ENCODE results near the gene PITPNM3. TPM values are rescaled to one million over a fixed set of nuclear protein-coding genes. Genes with fewer than 3 reads are reported as not detected.
A peak's percentile ranks its signal among the peaks of the same experiment; 100 is the strongest.

Gene PITPNM3
- total RNA-seq, 1 donor from 2014 or later, result 4.3 TPM

DNA sequence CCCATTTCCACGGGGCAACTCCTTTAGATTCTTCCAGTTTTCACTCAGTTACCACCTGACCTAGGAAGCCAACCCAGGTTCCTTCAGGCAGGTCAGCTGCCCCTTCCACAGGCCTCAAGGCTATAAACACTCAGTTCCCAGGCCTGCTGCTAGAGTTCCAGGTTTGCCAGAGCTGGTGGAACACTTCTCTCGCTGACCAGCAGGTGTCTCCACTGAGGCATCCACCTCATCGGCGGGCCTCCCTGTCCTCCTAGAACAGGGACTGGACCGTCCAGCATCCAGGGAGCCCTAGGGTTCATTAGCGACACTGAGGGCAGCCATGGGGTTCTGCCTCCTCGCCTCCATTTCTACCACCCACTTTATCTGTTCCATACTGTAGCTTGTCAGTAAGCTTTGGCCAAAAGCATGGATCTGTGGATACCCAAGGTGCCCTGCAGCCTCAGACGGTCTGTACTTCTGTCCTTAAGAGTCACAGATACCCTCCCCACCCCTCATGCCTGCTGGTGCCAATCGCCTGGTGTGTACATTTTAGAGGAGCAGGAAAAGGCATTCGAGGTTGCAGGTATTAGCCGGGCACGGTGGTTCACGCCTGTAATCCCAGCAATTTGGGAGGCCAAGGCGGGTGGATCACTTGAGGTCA, 83.1 kb downstream of the PITPNM3 start:
- intact Hi-C loops (cut with DNase I), result no loop called here
- DNase-seq (ENCODE audit: low spot score), result peak; percentile 86
- peak; percentile 70 for ATAC-seq

DNA sequence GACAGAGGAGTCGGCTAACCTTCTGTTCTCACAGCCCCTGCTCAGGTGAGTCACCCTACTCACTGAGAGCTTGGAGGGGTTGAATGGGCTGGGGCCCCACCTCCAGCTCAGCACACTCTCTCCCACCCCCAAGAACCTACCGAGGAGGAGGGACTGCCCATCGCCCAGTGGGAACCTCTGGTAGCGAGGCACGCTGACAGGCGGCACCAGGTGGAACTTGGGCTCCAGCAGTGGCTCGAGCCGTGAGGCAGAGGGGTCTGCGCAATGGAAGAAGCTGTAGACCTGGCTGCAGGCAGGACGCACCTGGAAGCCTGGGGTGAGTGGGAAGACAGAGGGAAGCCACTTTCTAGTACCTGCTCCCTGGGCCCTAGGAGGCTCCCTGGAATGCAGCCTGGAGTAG, 83.8 kb downstream of the PITPNM3 start:
- no peak for DNase-seq (ENCODE audit: low spot score)
- intact Hi-C loops (cut with DNase I), result no loop called here
- ATAC-seq, result no peak

DNA sequence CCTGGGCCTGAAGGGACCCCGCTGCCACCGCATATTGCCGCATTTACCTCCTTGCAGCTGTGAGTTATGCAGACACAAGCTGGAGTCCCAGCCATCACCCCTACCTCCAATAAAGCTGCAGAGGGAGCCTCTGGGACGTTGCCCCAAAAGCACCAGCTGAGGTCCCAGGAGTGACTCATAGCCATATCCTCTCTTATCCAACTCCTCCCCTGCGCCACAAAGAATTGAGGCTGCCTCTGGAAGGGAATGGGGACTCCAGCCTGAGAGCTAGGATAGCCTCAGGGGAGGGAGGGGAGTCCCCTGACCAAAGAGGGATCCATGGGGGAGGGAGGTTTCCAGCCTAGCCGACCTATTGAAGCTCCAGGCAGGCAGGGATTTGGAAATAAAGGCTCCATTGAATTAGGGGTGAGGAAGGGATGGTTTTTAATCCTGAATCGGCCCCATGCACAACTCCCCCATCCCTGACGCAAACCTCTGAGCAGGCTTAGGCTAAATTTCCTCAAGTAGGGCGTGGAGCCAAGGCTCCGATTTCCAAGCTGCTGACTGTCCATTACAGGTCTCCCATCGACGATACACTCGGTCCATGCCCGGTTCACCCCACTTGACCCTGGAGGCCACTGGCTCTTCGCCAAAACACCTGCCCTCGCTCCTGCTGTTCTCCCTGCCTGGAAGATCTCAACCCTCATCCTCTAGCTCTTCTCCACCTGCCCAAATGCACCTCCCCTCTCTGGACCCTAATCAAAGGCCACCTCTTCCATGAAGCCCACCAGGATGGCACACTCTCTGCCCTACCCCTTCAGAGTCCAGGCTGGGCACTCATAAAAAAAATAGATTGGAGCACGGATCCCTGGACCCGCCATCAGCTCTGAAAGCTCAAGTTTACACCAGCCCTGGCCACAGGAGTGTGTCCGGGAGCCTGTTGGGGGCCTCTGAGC, 84.6 kb downstream of the PITPNM3 start:
- intact Hi-C loops (cut with DNase I), result no loop called here
- no peak for ATAC-seq
- DNase-seq (ENCODE audit: low spot score), result no peak

DNA sequence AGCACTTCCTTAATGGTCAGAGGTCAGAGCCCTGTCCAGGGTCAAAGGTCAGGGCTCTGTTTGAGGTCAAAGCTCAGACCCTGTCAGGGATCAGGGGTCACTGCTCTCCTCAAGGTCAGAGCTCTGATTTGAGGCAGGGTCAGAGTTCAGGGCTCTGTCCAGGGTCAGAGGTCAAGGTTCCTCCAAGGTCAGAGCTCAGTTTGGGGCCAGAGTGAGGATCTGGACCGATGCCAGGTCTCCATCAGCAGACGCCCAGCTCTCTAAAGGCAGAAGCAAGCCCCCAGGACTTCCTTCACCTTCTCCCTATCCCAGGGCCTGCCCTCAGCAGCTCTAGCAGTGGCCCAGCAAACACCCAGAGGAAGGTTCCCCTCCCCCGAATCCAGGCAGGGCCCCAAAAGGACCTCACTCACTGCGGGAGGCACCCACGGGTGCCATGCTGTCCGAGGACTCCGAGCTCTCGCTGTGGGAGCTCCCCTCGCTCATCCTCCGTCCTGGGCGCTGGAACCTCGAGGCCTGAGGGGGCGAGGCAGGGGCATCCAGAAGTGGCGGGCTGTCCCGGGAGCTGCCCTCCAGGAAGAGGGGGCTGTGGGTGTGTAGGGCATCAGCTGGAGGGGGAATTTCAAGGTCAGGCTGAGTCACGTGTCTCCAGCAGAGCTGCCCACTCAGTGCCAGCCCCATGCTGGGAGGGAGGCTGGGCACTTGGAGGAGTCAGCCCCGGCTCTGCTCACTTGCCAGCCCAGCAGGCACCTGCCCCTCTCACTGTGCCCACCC, 85.4 kb downstream of the PITPNM3 start:
- DNase-seq (ENCODE audit: low spot score), result no peak
- intact Hi-C loops (cut with DNase I), result no loop called here
- ATAC-seq, result no peak

DNA sequence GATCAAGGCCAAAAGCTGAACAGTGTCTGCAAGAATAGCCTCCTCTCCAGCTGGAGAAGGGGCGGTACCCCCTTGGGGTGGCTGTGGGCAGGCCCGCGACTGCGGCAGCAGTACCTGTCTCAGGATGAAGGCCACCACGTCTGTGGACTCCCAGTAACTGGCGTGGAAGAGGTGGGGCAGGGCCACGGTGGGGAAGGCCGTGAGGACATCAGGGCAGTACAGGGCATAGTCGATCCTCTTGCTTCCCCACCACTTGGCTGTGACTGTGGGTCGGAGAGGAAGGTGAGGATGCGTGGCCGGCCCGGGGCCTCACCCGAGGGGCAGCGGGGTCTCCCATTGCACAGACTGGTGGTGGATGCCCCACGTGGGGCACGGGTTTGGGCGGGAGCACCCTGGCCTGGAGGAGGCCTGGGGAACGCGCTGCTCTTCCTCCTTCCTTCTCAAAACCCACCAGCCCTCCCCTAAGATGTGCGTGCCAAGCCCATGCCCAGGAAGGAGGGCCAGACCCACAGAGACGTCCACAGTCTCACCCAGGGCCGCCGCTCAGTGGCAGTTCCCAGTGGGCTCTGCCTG, 86.1 kb downstream of the PITPNM3 start:
- DNase-seq (ENCODE audit: low spot score), result no peak
- intact Hi-C loops (cut with DNase I), result no loop called here
- ATAC-seq, result no peak

DNA sequence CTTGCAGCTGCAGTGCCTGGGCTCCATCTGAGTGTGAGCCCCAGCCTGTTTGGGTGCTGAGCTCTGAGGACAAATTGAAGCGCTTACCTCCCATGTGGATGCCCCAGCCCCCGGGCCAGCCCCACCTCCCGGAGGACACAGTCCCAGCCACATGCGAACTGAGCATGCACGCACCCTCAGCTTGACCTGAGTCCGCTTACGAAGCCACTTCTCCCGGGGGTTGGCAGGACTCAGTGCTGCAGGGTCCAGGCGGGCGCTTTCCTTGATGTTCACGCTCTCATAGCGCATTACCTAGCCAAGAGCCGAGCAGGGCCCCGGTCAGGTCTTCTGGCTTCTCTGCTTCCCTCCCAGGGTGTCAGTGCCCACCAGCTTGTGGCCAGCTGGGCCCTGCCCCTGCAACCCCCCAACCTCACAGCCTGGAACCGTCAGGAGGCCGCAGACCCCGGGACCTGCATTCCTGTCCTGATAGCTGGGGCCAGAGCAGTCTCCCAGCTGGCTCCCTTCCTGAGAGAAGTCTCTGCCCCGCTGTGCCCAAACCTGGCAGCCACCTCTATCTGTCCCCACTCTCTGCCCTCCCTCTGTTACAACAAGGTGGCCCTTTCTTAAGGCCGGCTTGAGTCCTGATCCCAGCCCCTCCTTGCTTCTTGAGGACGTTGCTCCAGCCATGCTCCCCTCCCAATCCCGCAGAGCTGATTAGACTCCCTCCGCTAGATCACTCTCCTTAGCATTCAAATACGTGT, 88.1 kb downstream of the PITPNM3 start:
- intact Hi-C loops (cut with DNase I), result no loop called here
- ATAC-seq (no peak), DNase-seq (ENCODE audit: low spot score) (no peak)

DNA sequence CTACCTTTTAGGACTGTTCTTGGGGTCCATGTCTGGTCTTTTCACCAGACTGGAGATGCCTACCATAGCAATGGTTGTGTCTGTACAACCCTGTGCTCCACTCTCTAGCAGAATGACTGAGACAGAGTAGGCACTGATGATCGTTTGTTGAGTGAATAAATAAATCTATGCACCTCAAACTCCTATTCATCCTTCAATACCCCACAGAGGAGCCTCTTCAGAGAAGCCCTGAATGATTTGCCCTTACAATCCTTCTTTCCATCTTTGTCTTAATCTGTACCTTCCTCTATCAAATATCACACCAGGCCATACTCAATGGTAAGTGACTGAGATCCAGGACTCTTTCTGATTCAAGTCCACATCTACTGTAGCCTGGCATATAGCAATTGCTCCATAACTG, 88.8 kb downstream of the PITPNM3 start:
- DNase-seq (ENCODE audit: low spot score) (no peak), ATAC-seq (no peak)
- intact Hi-C loops (cut with DNase I), result no loop called here

DNA sequence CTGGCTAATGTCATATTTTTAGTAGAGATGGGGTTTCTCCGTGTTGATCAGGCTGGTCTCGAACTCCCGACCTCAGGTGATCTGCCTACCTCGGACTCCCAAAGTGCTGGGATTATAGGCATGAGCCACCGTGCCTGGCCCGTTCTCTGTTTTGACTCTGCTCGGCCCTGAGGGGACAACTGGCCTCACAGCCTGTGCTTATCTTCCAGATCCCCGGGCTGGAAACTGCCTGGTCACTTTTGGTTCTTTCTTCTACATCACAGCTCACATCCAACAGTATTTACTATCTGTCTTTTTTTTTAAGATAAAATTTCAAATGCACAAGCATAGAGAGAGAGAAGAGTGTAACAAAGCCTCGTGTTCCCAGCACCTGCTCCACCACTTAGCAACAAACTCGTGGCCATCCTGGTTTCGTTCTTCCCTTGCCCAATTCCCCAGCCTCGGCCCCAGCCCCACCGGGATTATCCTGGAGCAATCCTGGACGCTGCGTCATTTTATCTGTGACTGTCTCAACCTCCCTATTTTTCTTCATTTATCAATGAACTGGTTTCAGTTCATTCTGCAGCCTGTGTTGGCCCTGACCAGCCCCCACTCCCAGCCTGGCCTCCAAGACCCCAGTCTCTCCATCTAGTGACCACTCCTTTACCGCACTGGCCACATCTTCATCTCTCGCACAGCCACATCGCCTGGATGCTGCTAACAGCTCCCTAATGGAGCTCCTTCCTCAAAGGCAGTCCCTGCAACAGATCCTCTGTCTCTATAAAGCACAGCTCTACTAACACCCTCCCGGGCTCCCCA, 91.0 kb downstream of the PITPNM3 start:
- DNase-seq (ENCODE audit: low spot score) (no peak), ATAC-seq (no peak)
- intact Hi-C loops (cut with DNase I), result no loop called here

DNA sequence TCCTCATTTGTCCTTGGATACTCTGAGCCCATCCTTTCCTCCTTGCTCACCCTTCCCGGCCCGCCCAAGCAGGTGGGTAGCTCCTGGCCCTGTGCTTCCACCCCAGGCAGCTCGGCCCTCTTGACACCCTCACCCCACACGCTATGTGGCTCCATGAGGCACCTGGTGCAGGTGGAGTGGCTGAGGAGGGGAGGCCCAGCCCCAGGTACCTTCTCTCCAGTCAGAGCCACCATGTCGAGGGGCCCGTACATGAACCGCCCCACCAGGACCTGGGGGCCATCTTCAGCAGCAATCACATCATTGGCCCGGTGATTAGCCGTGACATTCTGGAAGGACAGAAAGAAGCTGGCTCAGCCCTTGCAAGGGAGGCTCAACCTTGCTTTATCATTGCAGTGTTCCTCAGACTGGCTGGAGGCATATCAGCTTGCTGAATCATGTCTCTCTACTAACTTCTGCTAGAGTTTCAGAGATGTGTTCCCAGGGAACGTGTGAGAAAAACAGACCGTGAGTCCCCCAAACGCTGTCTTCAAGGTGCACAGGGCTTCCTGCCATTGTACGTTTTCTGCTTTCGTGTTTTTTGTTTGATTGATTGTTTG, 91.8 kb downstream of the PITPNM3 start:
- ATAC-seq (no peak), DNase-seq (ENCODE audit: low spot score) (no peak)
- intact Hi-C loops (cut with DNase I), result no loop called here

DNA sequence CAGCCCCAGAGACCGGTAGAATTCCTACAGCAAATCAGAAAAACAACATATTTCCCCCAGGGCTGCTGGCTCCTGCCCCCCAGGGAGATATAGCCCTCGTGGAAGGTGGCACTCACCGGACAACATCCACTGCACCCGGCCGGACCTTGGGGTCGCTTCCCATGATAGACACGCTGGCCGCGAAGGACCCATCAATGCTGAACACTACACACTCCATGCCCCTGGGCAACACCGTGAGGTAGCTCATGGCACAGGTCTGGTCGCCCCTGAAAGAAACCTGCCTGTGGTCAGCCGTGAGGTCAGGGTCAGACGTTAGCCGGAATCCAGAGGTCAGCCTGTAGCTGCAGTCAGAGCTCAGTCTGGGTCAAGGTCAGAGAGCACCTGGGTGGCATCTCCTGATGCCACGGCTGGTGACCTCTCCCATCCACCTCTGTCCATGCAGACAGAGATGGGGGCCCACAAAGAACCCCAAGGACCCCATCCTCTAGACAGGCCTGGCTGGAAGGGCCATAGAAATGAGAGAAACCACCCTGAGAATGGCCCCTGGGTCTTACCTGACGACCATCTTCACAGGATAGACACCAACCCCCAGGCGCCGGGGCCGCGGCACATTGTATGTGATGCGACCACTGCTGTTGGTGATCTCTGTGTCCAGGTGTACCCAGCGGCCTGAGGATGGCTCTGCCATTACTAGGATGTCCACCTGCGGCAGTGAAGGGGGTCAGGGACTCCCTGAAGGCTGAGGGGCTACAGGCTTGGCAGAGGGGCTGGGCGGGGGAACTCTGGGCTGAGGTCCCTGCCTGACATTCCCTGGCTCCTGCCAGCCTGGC, 92.5 kb downstream of the PITPNM3 start:
- intact Hi-C loops (cut with DNase I), result no loop called here
- ATAC-seq, result no peak
- no peak for DNase-seq (ENCODE audit: low spot score)

DNA sequence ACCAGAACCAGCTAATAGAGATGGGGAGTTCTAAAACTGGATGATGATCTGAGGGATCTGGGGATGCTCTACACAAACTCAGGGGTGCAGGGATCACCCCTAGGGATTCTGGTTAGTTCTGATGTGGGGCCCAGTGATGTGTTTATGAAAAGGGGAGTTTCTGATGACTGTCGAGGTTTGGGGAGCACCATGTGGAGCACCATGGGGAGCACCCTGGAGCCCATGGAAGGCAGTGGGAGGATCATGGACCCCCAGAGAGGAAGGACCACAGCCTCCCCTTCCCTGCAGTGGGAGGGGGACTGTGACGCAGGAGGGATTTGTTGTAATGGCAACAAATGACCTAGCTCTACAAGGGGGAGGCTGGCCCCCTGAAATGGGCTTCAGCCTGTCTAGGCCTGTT, 93.7 kb downstream of the PITPNM3 start:
- no peak for DNase-seq (ENCODE audit: low spot score)
- intact Hi-C loops (cut with DNase I), result no loop called here
- ATAC-seq, result no peak

DNA sequence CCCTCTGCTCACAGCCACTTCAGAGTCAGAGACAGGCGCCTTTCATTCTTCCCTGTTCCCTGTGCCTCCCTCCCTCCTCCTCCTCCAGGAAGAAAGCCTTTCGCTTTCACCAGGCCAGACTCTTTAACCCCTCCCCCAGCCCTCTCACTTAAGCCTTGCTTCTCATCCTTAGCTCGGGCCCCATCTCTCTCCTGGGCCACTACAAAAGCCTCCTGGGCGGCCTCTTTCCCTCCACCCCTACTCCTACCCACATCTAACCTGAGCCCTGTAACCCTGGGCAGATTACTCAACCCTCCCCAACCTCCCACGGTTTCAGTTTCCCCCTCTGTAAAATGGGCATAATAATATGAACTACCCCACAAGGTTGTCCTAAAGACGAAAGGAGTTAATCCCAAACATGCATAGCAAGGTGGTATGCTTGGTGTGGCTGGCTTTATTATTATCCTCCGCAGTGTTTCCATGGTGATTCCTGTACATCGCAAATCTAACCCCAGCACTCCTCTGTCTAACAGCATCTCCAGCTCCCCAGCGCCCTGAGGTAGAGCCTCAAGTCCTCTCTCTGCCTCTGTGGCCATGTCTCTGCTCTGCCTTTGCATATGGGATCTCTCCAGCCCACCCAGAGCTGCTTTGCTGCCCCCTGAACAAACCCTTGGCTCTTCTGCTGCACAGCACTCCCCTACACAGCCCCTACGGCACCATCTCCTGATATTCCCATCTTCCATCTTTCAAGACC, 94.4 kb downstream of the PITPNM3 start:
- intact Hi-C loops (cut with DNase I), result no loop called here
- ATAC-seq, result no peak
- no peak for DNase-seq (ENCODE audit: low spot score)

DNA sequence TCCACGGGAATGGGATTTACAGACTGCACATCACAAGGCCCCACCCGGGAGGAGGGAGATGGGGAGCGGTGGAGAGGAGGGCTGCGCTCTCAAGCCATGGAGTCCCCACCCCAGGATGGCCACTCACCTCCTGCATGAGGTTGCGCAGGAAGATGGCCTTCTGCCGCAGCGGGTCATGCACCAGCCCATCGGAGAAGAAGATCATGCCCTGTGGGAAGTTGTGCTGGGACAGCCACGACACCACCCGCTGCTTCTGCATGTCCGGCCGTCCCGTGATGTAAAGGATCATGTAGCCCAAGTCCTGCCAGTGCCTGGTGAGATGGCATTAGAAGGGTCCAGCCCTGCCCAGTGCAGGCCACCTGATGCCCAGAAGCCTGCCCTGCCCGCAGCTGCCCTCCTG, 95.1 kb downstream of the PITPNM3 start:
- DNase-seq (ENCODE audit: low spot score) (no peak), ATAC-seq (no peak)
- intact Hi-C loops (cut with DNase I), result no loop called here

DNA sequence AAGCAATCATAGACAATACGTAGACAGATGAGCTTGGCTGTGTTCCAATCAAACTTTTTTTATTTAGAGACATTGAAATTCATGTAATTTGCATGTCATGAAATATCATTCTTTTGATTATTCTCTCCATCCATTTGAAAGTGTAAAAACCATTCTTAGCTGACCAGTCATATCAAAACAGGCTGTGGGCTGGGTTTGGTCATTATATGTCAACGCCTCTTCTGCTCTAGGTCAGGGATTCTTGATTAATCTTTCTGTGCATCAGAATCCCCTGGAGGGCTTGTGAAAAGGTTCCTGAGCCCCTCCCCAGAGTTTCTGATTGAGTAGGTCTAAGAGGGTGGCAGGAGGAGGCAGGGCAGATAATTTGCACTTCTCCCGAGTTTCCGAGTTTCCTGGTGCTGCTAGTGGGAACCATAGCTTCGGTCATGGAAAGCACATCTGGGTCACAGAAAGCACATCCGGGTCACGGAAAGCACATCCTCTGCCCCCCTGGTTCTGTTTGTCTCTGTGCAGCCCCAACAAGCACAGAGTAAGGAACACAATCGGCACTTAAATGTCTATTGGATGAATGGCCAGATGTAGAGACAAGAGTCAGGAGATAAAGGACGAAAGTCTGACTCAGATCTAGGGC, 95.7 kb downstream of the PITPNM3 start:
- intact Hi-C loops (cut with DNase I), result no loop called here
- DNase-seq (ENCODE audit: low spot score), result no peak

DNA sequence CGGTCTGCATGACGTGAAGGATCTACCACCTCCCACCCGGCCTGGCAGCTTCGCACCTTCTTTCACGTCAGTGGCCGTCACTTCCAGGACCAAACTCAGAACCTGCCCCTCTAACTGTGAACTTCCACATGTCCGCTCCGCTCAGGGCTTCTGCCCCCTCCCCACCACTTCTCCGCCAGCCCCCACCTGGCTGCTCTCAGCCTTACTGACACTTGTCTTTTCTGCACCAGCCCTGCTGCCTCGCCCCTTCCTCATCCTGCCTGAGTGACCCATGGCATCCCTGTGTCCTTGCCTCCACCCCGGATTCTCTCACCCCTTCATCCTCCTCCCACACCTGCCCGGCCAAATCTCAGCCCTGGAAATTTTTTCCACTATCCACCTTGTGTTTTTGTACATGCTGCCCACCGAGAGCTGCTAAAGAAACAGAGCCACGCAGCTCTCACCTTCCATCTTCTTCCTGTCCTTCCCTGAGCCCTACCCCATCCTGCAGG, 97.8 kb downstream of the PITPNM3 start:
- intact Hi-C loops (cut with DNase I), result no loop called here
- no peak for ATAC-seq
- no peak for DNase-seq (ENCODE audit: low spot score)

More for the DNA sequence above, 95.7 kb downstream of the PITPNM3 start:
- ATAC-seq, result no peak
